CD4-positive, alpha-beta T cell treated with Interleukin-4 for 1 hour (primary cell): ENCODE measurements around the gene ODF2L.
"Not testable (repeated sequence)": the region's sequence is repeated elsewhere in the genome, so short reads cannot be mapped to it uniquely, and the experiment has no call there.

Experiments
- DNase-seq, 2 donors: peaks; one replicate each; pipeline ENCODE4 v3.0.0-alpha.2; 2020 to 2022

The ODF2L gene

DNA sequence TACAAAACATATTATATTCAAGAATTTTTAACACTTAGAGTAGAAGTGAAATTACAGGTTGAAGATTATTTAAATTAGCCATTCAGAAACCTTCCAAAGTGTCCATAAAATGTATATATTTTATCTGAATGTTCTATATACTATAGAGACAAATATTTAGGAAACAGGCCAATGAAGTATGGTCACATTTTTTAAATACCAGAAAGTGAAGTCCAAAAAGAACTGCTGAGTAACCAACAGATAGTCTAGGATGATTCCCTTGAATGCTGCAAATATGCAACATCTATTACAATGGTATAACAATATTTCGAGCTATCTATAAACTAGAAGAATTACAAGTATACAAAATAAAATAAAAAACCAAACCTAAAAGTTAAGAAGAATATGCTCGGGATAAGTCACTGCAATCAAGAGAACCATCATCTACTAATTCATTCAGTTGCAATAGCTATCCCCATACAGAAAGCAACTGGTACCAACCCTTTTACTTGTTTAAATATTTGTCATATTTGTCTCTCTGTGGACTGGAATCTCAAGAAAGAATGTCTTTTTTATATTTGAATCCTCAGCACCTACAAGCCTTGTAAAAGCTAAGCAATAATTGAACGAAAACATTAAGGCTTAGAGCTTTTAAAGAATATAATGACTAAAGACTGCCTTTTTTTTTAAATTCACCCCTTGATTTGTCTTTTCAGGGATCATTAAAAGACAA lies 8.1 kb downstream of the ODF2L start:
- DNase-seq = no peak

- DNase-seq = peak in 1 of 2 donors; percentile 16
Observed at GRCh38 chr1:86382878-86383277, 13.2 kb downstream of the ODF2L start.

- DNase-seq = no peak
Observed at GRCh38 chr1:86381223-86381622, 14.9 kb downstream of the ODF2L start.

DNA sequence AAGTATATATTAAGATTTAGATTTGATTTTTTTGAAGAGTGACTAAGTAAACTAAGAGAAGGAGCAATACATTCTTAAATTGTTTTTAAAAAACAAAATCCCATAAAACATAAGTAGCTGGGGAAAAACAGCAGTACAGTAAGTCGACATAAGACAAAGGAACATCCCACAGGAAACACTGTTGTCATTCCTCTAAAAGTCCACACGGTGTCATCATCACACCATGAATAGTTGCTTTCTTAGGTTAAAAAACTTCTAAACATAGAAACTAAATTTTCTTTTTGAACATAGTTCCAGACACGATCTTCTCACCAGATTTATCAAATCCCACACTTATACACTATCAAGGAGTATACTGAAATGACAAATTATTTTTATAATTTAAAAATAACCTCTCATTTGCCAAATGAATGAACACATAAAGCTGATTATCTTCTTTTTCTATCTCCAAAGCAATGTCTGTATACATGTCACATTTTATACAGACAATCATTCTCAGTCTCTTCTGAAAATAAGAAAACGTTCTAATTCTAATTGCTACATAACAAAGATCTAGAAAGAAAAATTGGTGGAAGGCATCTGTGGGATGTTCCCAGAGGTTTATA lies 15.8 kb downstream of the ODF2L start:
- DNase-seq = peak in 1 of 2 donors; percentile 65

DNA sequence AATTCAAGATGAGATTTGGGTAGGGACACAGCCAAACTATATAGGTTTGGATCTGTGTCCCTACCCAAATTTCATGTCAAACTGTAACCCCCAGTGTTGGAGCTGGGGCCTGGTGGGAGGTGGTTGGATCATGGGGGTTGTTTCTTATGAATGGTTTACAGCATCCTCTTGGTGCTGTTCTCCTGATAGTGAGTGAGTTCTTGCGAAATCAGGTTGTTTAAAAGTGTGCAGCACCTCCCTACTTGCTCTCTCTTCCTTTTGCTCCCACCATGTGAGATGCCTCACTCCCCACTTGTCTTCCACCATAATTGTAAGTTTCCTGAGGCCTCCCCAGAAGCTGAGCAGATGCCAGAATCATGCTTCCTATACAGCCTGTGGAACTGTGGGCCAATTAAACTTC lies 17.3 kb downstream of the ODF2L start:
- DNase-seq = no peak

DNA sequence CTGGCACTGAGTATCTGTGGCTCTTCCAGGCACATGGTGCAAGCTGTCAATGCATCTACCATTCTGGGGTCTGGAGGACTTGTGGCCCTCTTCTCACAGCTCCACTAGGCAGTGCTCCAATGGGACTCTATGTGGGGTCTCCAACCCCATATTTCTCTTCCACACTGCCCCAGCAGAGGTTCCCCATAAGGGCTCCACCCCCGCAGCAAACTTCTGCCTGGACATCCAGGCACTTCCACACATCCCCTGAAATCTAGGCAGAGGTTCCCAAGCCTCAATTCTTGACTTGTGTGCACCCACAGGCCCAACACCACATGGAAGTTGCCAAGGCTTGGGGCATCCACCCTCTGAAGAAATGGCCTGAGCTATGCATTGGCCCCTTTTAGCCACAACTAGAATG lies 18.8 kb downstream of the ODF2L start:
- DNase-seq = no peak

GRCh38 chr1:86375688-86376087 lies 20.4 kb downstream of the ODF2L start:
- no peak for DNase-seq

GRCh38 chr1:86370601-86371022 lies 25.5 kb downstream of the ODF2L start:
- no peak for DNase-seq

GRCh38 chr1:86365896-86366295 lies 30.2 kb downstream of the ODF2L start:
- no peak for DNase-seq

GRCh38 chr1:86362807-86363206 lies 33.3 kb downstream of the ODF2L start:
- no peak for DNase-seq

DNA sequence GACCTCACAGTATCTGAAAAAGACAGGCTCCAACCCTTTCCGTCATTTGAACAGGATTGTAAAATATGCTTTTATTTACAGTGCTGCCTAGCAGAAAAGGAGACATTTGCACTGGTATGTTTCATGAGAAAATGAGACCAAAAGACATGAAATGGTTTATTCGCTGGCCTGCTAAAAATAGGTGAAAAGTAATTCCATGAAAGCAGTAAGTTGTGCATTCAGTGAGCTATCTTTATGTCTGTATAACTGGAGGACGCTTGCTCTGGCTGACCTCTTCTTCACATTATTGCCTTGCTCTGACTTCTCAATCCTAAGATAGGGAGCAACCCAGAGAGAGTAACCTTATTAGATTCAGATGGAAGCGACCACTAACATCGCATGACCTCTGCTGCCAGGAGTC lies 38.3 kb downstream of the ODF2L start:
- no peak for DNase-seq

- no peak for DNase-seq
Observed at GRCh38 chr1:86356247-86356646, 39.9 kb downstream of the ODF2L start.

DNA sequence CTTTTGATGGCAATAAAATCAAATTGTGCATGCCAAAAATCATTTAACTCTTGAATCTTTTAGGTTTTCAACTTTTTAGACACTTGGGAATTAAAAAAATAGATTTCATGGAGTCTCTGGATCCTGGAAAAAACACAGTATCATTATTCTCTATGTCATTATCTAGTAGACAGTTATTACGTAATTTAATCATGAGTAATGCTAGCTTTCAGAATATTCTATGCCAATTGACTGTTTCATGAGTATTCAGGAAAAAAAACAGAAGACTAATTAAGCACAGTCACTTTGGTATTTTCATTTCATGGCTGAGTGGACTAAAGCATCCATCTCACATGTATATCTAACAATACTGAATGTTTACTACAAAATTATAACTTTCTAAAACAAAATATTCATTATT lies 44.0 kb downstream of the ODF2L start:
- no peak for DNase-seq

GRCh38 chr1:86350230-86350629 lies 45.9 kb downstream of the ODF2L start:
- DNase-seq = not testable (repeated sequence)

DNA sequence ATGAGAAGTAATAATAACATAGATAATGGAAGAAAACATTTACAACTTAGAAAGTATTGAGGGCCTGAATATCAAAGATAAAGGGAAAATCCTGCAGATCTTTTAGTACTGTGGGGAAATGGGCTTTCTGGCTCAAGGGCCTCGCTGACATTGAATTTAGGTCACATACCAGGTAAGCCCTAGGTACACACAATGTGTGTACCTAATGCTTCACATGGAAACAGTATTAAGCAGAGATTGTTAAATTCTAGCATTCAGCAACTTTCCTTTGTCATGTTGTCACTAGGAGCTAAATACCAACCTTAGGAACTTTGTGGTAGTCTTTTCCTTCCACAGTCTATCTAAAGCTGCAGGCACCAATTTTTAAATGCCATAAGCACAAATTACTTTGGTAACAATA lies 49.7 kb downstream of the ODF2L start:
- DNase-seq = no peak

DNA sequence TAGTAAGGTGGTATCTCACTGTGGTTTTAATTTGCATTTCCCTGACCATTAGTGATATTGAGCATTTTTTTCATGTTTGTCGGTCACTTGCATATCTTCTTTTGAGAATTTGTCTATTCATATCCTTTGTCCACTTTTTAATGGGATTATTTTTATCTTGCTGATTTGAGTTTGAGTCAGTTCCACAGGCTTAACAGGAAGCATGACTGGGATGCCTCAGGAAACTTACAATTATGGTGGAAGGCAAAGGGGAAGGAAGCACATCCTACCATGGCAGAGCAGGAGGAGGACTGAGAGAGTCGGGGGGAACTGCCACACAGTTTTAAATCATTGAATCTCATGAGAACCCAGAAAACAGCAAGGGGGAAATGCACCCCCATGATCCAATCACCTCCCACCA lies 51.1 kb downstream of the ODF2L start:
- no peak for DNase-seq

DNA sequence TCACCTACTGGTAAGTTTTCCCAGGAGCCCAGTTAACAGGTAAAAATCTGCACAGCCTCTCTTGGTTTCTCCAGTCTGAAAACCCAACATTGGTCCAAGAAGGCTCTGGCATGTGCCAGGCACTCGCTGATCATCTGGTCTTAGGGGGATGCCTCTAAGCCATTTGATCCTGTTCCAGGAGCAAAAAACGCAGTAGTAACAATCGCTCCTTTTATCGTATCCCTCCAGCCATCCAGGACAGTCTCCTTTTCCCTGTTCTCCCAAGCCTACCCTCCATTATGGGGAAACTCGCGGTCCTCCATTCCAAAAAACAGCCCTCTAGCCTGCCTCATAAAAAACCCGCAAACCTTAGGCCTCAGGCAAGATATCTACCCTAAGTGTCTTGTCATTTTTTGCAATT lies 56.2 kb downstream of the ODF2L start:
- DNase-seq = no peak

- DNase-seq = peak in 1 of 2 donors; percentile 34
Observed at GRCh38 chr1:86339014-86339812, 56.9 kb downstream of the ODF2L start.

GRCh38 chr1:86335916-86336315 lies 60.2 kb downstream of the ODF2L start:
- no peak for DNase-seq

GRCh38 chr1:86325264-86325663 lies 70.9 kb downstream of the ODF2L start:
- DNase-seq = no peak

GRCh38 chr1:86324130-86324822 lies 71.8 kb downstream of the ODF2L start:
- no peak for DNase-seq

DNA sequence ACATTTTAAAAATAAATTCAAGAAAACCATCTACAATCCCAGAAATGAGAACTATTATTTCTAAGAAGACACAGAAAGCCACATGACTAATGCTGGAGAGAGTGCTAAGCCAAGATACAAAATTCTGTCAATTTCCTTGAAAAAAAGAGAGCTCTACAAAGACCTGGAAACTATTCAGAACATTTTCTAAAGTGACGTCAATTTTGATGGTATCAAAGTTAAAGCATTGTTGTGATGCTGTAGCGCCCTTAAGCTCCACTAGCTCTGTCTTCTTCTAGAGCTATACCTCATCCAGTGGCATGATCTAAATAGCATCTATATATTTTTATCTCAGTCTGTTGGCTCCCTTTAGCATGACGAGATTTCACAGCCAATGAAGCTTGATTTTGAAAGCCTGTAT lies 73.9 kb downstream of the ODF2L start:
- DNase-seq = no peak

GRCh38 chr1:86318436-86318835 lies 77.7 kb downstream of the ODF2L start:
- DNase-seq = no peak
